Activated CD4-positive, alpha-beta T cell treated with anti-CD3 and anti-CD28 coated beads, Interleukin-2, amount 50 U/mL, for 24 hours (primary cell): ENCODE measurements around the gene RPRM.
"Not testable (repeated sequence)": the region's sequence is repeated elsewhere in the genome, so short reads cannot be mapped to it uniquely, and the experiment has no call there.

Experiments used
- DNase-seq, 2 donors: peaks; one replicate each; pipeline ENCODE4 v3.0.0-alpha.2; 2020; ENCODE audit warnings: low read depth in 1 of 2, low spot score in 1 of 2

Gene RPRM

DNA sequence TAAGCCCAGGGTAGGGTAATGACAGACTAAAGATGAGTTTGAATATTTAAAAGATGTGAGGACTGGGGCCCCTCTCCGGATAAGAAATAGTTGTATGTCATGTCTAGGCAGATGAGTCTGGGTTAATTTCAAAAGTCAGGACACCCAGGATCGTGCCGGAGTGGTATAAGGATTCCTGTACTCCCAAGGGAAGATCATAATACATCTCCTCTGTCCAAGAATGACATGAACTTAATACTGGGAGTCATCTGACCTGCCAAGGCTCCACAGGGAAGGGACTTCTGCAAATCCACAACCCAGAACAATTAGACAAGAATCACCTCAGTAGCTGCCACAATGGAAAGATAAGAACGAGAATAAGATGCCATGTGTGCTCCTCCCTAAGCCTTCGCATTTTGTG, 17.1 kb downstream of the RPRM start:
- DNase-seq = no peak

DNA sequence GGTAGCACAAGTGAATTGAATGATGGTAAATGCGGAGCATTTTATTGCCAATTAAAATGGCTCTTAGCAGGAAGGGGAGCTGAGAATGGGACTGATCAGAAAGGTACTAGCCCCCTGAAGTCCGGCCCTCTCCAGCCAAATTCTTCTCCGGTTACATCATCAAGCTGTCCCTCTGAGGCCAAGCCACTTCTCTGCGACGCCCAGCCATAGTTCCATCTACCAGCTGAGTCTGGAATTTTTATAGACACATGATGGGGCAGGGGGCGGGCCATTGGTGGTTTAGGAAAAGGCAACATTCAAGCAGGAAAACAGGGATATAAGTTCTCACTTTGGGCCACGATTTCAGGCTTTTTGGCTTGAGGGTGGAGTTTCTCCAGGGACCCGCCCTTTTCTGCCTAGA, 22.7 kb downstream of the RPRM start:
- DNase-seq = no peak

- no peak for DNase-seq
These were observed 23.2 kb downstream of the RPRM start for GRCh38 chr2:153455403-153455802.

DNA sequence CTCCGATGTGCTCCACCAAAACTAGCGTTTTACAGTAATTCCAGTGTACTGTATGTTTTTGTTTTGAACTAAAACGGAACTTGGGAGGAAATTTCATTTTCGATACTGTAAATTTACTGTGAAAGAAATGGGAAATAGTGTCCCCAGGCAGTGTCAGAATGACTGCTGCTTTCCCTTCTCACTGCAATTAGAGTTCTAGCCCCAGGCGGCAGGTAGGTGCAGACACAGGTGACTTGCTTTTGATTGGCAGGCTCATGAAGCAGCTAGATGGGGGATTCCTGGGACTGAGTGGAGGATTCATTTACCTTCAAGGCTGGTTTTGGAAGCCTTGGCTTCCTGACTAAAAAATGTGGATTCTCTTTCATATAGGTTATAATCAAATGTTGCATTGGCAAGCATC, 27.0 kb downstream of the RPRM start:
- DNase-seq = no peak

DNA sequence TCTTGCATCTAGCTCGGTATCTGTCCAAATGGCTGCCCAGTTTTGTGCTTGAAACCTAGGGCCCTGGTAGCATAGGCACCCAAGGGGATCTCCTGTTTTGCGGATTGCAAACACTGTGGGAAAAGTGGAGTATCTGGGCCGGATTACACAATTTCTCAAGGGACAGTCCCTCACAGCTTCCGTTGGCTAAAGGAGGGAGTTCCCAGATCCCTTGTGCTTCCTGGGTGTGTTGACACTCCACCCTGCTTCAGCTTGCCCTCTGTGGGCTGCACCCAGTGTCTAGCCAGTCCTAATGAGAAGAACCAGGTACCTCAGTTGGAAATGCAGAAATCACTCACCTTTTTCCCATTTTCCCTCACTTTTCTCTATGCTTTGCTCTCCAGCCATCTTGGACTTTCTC, 35.5 kb downstream of the RPRM start:
- no peak for DNase-seq

GRCh38 chr2:153442616-153443015, 35.9 kb downstream of the RPRM start:
- DNase-seq = not testable (repeated sequence)

DNA sequence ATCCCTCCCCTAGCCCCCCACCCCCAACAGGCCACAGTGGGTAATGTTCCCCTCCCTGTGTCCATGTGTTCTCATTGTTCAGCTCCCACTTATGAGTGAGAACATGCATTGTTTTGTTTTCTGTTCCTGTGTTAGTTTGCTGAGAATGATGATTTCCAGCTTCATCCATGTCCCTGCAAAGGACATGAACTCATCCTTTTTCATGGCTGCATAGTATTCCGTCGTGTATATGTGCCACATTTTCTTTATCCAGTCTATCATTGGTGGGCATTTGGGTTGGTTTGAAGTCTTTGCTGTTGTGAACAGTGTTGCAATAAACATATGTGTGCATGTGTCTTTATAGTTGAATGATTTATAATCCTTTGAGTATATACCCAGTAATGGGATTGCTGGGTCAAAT, 38.5 kb downstream of the RPRM start:
- DNase-seq = not testable (repeated sequence)

DNA sequence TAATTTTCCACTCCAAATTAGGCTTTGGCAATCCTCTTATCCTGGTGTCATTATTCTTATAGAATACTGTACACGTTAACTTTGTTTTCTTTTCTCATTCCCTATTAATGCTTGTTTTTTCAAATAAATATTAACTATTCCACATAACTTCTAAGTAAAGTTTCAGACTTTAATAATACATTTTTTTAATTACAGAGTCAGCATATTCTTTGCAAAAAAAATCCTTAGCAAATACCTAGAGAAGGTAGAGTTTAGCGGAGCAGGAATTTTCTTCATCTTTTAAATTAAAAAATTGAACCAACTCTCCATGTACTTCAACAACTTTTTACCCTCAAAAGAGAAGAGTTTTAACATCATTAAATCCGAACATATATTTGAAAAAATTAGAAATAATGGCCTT, 45.2 kb downstream of the RPRM start:
- no peak for DNase-seq

GRCh38 chr2:153432381-153432780, 46.2 kb downstream of the RPRM start:
- no peak for DNase-seq

DNA sequence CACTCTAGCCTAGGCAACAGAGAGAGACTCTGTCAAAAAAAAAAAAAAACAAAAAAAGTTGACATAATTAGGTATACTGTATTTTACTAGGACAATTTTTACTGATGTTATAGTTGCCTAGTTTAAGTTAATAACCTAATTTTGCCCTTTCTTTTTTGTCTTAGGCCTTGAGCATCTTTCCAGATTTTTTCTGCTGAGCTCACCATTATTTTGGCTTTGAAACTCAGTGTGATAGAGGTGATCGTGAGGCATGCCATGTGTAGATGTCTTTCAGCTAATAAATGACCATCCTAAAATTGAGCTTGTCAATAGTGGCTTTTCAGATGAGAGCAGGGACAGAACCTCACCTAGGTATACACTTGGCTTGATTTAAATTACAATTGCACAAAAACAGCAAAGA, 47.4 kb downstream of the RPRM start:
- no peak for DNase-seq
